Raji (cell line): ENCODE data around the gene MYO9A.

Source experiments
- POLR2A ChIP-seq: IDR thresholded peaks from 2 replicates; pipeline ENCODE4 v1.6.1; 2011; ENCODE audit warnings: low read depth, low read length, control low read depth; ENCODE audit not compliant: insufficient read depth

The MYO9A gene

DNA sequence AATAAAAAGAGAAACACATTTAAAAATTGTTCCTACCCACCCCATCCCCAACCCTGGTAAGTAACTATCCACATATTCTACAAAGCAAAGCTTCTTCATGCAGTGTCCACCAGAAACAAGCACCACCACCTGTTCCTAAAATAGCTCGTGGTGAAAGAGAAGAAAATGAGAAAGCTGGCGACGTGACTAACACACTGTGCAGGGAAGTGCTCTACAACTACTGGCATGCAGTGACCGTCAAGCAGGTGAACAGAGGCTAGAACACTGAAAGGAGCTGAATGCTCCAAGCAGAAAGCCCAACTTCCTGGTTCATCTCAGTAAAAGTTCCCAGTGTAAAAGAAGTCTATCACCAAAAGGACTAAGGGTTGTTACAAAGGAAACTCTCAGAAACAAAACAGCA is 226.9 kb downstream of the MYO9A start:
- TF ChIP-seq POLR2A, result no peak

DNA sequence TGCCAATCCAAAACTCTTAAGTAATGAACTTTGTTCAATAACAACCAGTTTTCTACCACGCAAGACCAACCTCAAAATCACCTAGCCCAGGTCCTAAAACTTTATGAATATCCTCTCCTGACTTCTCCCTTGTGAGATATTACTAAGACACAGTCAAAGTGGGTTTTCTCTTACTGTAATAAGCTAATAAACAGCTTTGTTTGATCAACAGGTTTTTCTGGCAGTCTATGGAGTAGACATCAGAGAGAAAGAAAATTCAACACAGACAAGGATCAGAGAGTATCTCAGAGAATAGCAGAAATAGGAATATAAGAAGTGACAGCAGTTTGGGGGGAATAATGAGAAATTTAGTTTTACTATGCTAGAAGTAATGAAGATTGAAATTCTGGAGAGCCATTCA is 228.0 kb downstream of the MYO9A start:
- no peak for TF ChIP-seq POLR2A

DNA sequence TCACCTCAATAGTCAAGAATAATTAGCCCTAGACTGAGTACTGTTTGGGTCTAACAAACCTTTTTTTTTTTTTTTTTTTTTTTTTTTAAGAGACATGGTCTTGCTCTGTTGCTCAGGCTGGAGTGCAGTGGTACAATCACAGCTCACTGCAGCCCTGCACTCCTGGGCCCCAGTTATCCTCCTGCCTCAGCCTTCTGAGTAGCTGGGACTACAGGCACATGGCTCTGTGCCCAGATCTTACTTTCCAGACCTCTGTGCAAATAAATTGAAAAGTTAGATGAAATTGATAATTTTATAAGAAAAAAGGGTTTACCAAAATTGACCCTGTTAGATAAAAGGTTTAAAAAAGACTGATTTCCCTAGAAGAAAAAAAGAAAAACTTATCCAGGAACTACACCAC is 228.6 kb downstream of the MYO9A start:
- TF ChIP-seq POLR2A, result no peak

GRCh38 chr15:71888797-71889196 is 229.2 kb downstream of the MYO9A start:
- no peak for TF ChIP-seq POLR2A

- TF ChIP-seq POLR2A, result no peak
These were observed 232.6 kb downstream of the MYO9A start for GRCh38 chr15:71885390-71885789.

GRCh38 chr15:71883447-71883846 is 234.5 kb downstream of the MYO9A start:
- no peak for TF ChIP-seq POLR2A

DNA sequence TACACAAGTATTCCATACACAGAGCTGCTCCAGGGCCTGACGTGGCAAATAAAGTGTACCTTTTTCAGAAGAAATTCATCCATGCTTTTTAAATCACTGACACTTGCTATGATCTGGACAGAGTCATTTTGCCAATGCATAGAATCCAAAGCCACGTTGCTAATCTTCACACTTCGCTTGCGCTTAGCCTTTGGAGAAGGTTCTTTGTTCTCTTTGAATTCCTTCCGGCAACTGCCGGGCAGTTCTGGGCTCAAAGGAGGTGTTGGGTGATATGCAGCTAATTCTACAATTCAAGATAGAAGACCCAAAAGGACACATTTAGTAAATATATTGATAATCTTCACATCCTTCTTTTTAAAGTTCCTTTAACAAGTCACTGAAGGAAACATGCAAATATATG is 237.7 kb downstream of the MYO9A start:
- no peak for TF ChIP-seq POLR2A

DNA sequence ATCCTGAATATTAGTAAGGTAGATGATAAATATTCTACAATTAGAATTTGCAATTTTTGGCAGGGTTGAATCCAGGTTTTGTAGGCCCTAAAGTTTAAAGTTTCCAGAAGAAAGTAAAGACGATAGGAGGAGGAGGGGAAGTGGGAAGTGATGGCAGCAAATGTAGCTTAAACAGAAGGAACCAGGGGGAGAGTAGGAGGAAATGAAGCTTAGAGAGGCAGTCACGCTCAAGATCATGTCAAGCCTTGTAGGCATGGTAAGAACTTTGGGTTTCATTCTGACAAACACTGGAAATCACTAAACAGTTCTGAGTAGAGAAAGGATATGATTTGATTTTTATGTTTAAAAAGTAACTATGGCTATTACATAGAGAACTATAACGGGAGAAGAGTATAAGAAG is 243.7 kb downstream of the MYO9A start:
- TF ChIP-seq POLR2A, result no peak

GRCh38 chr15:71853543-71853942 is 264.4 kb downstream of the MYO9A start:
- TF ChIP-seq POLR2A, result no peak

DNA sequence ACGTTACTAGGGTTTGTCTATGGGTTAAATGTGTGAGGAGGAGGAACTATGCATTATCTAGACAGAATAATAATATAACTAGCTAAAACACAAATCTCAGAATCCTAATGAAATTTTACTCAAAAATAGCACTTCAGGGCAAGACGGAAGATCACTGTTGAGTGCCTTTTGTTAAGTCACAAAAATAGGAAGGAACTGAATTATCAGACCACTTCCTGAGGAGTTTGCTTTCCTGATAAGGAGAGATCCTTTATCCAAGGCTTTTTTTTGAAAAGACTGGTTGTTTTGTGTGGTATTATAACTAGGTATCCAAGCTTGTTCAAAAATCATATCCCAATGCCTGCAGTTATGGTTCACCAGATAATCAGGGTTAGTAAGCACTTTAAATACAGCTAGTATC is 273.0 kb downstream of the MYO9A start:
- no peak for TF ChIP-seq POLR2A

- TF ChIP-seq POLR2A, result no peak
These were observed 276.4 kb downstream of the MYO9A start for GRCh38 chr15:71841563-71841962.

DNA sequence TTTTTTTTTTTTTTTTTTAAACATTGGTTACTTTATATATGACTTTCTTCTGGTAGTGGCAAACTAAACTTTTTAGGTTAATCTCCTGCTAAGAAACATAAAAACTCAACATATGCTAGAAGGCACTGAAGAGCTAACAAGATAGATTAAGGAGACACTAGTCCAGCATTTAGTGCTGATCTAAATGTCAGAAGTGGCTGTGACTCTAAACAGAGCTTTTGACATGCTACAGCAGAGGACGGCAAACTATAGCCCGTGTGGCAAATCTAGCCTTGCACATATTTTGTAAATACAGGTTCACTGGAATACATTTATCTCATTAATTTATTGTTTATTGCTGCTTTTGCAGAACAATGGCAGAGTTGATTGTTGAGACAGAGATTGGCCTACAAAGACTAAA is 287.0 kb downstream of the MYO9A start:
- TF ChIP-seq POLR2A, result no peak

- no peak for TF ChIP-seq POLR2A
These were observed 291.8 kb downstream of the MYO9A start for GRCh38 chr15:71826196-71826595.

DNA sequence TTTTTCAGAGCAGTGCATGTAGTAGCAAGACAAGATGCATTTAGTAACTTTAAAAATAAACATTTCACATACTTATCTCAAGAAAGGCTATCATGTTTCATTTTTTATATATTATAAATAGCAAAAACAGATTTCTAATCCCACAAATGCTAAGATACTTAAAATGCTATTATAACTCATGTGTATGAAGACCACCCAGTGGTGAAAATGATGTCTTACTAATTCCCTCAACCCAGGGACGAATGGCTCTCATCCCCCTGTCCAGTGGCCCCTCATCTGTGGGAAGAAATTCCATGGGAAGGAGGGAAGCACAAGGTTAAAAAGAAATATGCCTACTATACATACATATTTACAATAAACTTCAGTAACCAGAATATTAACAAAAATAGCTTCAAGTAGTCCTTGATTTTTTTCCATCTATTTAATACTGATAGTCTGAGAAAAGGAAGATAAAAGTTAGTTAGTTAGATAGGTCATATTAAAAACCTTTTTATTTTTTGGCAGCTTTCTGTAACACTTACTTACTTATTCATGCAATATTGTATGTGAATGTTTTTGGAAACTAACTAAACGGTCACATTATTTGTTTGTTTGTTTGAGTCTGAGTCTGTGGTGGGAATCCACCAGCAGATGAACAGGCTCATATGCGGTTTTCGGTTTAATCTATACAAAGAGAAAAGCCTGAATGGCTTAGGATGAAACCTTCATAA is 292.8 kb downstream of the MYO9A start:
- no peak for TF ChIP-seq POLR2A

DNA sequence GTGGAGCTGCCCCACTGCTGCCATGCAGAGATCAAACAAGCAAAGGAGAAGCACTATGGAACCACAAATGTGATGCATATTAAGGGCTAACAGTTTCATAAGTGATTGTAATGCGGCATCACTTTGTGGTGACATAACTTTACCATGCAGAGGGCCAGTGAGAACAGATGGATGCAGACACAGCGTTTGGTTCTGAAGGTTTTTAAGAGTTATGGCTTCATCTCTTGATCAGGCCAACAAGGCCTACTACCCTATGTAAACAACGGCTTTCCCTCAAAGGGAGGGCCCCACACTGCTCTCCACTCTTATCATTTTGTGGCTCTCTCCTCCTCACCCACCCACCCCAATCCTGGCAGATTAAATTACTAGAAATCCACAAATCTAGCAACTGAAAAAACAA is 294.1 kb downstream of the MYO9A start:
- no peak for TF ChIP-seq POLR2A

DNA sequence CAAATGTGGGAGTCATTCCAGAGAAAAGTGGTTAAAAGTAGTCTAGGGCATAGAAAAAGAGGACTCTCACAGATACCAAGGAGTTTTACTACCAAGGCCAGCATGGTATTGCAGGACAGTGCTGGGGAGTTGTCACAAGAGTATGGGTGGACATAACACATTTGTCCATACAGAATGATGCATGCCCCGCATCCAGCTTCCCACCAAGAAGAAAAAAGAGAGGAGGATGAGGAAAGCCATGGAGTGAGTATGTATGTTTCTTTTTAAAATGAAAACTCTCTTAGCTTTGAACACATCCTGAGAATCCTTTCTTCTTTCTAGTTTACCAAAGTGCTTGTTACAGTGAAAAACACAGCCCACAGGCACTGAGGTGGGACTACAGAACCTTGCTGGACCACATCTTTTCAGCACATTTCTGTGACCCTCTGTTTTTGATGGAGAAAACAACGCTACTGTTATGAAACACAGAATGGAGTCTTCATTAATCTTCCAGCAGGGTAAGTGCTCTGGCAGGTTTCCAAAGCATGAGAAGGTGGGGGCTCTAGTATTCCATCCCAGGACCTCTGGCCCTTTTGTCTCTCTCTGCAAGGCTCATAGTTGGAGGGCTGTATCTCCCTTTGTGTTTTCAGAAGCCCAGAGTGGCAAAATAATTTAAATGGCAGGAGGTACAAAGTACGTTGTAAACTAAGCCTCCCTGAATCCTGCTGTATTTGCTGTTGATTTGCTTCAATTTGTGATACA is 294.9 kb downstream of the MYO9A start:
- no peak for TF ChIP-seq POLR2A
